ENCODE data around the gene KCNAB2.
A peak's percentile ranks its signal among the peaks of the same experiment; 100 is the strongest.

Gene KCNAB2

DNA sequence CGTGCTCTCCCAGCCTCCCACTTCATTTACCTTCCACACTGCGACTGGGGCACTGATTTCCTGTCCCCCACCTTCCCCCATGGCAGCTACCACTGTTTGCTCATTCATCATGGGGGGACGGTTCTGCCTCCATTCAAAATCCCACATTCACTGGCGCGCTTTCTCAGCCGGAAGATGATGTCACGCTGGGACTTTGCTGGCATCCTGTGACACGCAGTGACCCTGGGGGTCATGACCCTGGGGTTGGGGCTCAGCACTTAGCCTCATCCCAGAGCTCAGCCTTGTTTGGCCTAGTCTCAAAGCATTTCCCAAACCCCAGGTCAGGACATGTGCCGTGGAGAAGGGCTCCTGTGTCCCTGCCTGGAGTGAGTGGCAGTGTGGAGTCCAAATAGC is 582 bp upstream of the KCNAB2 start:
- TF ChIP-seq, protein P1, sequence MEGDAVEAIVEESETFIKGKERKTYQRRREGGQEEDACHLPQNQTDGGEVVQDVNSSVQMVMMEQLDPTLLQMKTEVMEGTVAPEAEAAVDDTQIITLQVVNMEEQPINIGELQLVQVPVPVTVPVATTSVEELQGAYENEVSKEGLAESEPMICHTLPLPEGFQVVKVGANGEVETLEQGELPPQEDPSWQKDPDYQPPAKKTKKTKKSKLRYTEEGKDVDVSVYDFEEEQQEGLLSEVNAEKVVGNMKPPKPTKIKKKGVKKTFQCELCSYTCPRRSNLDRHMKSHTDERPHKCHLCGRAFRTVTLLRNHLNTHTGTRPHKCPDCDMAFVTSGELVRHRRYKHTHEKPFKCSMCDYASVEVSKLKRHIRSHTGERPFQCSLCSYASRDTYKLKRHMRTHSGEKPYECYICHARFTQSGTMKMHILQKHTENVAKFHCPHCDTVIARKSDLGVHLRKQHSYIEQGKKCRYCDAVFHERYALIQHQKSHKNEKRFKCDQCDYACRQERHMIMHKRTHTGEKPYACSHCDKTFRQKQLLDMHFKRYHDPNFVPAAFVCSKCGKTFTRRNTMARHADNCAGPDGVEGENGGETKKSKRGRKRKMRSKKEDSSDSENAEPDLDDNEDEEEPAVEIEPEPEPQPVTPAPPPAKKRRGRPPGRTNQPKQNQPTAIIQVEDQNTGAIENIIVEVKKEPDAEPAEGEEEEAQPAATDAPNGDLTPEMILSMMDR (IDR thresholded peaks at IDR 0.05; ENCODE audit: control insufficient read depth, extremely low read depth, insufficient read depth), result no peak
- no peak for DNase-seq (ENCODE audit: low read depth)
- H3K4me3 ChIP-seq (ENCODE audit: low read depth, low read length), result no peak overlapping the region

DNA sequence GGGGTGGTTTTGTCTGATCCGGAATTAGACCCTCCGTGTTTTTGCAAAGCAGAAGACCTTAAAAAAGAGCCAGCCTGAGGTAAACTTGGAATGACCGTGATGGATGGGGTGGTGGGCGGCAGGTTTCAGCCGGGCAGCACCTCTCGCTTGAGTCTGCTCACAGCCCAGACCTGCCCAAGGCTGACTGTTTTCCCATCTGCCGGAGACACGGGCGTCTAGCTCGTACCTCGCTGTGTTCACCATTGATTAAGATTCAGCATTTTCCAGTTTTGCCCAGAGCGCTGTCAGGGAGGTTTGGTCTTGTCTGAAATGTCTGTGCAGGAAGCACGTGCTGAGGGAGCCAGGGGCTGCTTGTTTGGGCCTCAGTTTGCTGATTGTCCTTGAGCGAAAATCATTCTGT is 591 bp downstream of the KCNAB2 start:
- H3K4me3 ChIP-seq (ENCODE audit: low read depth, low read length), result no peak overlapping the region
- no peak for DNase-seq (ENCODE audit: low read depth)
- TF ChIP-seq, protein P1 (IDR thresholded peaks at IDR 0.05; ENCODE audit: control insufficient read depth, extremely low read depth, insufficient read depth), result no peak

DNA sequence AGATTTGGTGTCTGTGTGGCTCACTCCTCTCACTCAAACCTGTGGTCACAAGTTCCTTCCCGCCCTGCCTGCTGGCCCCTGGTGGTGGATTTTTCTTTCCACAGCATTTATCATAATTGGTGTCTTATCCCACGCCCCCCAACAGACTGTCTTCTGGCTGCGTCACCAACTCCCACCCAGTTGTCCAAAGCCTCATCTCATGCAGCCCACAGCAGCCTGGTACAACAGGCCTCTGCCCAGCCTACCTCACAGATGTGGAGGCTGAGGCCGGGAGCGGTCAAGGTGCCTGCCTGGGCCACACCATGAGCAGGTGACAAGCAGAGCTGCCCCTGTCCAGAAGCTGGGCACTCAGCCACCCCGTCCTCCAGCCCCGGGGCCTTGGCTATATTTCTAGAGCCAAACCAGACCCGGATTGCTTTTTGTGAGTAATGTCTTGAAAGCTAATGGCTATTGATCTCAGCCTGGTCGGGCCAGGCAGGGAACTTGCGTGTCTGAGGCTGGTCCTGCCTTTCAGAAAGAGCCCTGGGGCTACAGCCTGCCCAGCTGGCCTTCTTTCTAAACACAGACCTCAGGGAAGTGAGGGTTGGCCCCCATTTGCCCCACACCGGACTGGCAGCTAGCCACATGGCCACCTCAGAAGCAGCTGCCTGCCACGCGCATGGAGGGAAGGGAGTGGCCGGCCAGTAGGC is 2.6 kb downstream of the KCNAB2 start:
- DNase-seq (ENCODE audit: low read depth), result no peak
- H3K4me3 ChIP-seq (ENCODE audit: low read depth, low read length), result no peak overlapping the region
- TF ChIP-seq, protein P1 (IDR thresholded peaks at IDR 0.05; ENCODE audit: control insufficient read depth, extremely low read depth, insufficient read depth), result no peak

DNA sequence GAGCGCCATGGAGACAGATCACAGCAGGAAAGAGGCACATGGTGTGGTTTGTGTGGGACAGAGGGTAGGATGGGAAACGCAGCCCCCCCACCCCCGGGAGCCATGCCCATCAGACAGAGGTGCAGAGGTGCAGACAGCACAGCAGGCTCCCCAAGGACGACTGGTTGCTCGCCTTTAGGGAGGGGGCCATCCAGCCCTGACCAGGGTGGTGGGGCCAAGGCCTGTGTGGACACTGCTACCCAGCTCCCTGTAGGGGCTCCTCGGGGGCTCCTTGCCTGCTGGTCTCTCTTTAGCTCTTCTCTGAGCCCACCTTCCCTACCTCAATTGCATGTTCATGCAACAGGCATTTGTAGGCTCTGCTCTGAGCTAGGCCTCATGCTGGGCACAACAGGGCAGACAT is 3.7 kb downstream of the KCNAB2 start:
- TF ChIP-seq, protein P1 (IDR thresholded peaks at IDR 0.05; ENCODE audit: control insufficient read depth, extremely low read depth, insufficient read depth), result no peak
- no peak overlapping the region for H3K4me3 ChIP-seq (ENCODE audit: low read depth, low read length)
- DNase-seq (ENCODE audit: low read depth), result no peak

DNA sequence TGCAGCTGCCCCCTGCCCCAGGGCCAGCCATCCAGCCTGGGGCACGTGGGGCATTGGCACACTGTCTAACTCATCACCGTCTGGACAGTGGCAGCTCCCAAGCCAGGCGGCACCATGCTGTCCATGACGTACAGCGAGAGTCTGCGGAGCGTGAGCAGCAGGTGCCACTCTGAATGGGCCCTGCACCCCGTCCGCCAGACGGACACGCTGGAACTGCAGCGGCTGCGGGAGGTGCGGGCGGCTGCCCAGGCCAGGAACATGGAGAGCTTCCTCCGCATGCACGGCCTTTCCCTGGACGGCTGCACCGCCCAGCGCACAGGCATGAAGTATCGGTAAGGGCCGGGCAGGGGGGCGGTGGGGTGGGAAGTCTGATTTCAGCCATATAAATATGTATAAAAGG is 5.7 kb downstream of the KCNAB2 start:
- H3K4me3 ChIP-seq (ENCODE audit: low read depth, low read length), result no peak overlapping the region
- TF ChIP-seq, protein P1 (IDR thresholded peaks at IDR 0.05; ENCODE audit: control insufficient read depth, extremely low read depth, insufficient read depth), result no peak
- DNase-seq (ENCODE audit: low read depth), result no peak

DNA sequence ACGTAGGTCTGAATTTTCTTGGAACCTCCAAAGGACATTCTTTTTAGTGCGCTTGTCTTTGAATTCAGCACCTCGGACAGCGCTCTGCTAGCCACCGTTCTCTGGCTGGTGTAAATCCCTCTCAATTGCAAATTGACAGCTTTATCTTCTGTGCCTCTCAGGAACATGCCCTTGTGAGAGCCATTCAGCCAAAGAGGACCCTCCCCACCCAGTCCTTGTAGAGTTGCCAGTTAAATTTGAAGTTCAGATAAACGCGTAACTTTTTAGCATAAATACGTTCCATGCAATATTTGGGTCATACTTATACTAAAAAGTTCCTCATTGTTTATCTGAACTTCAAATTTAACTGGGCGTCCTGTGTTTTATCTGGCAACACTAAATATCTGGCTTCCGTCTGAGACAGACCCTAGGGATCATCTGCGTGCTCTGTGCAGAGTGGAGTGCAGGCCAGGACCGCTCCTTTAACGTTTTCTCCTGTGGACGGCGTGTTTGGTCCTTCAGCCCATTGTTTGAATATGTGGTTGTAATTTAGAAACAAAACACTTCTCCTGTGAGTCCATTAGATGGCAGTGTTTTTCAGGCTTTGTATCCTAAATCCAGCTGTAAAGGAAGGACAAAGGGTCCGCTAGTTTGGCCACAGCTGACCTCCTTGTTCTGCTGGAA is 7.0 kb downstream of the KCNAB2 start:
- DNase-seq (ENCODE audit: low read depth), result no peak
- H3K4me3 ChIP-seq (ENCODE audit: low read depth, low read length), result no peak overlapping the region
- TF ChIP-seq, protein P1 (IDR thresholded peaks at IDR 0.05; ENCODE audit: control insufficient read depth, extremely low read depth, insufficient read depth), result peak; percentile 62

DNA sequence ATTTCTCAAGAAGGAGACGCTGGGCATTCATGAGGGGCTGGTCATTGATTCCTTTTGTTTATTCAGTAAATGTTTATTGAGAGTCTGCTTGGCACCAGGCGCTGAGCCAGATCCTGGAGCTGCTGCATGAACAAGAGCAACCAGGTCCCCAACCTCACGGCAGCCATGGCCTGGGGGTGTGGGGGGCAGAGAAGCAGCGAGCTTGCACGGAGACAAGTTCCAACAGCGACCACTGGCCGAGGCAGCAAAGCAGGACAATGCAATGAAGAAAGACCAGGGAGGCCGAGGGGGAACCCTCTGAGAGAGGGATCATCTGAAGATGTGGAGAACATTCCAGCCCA is 7.5 kb downstream of the KCNAB2 start:
- no peak overlapping the region for H3K4me3 ChIP-seq (ENCODE audit: low read depth, low read length)
- TF ChIP-seq, protein P1 (IDR thresholded peaks at IDR 0.05; ENCODE audit: control insufficient read depth, extremely low read depth, insufficient read depth), result no peak

More for the DNA sequence above, 7.5 kb downstream of the KCNAB2 start:
- DNase-seq (ENCODE audit: low read depth), result peak; percentile 54
